Measurements from ENCODE around the gene HOXB7.
A peak's percentile ranks its signal among the peaks of the same experiment; 100 is the strongest.

HOXB7 gene

DNA sequence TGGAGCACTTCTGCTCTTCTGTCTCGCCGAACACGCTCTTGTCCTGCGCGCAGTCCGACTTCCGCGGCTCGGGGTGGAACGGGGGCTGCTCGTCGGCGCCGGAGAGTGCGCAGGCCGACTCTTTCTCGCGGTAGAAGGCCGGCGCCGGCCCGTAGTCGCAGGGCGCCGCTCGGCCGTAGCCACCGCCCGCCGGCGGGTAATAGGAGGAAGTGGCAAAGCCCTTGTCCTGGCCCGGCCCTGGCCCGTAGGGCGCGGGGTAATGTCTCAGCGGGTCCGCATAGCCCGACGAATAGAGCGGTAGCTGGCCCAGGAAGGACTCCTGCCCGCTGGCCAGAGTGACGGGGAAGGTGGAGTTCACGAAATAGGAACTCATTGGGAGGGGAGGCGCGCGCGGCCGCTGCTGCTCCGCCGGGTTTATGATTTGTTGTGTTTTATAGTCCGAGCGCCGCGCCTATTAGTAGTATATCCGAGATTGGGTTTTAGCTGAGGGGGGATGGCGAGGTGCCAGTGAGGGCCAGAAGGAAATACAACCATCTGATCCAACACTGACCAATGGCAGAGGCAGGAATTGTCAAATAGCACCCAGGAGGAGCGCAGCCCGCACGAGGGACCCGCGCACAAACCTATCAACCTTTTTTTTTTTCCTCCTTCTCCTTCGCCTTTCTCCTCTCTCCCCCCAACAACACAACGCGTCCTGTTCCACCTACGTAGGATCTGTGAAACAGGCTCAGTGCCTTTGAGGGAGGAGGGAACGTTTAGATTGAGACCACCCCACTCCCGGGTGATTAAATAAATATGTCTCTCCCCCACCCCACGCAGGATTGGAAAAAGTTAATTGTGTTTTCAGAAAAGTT, 12.8 kb downstream of the HOXB7 start:
- no peak overlapping the region for H3K27ac ChIP-seq (ENCODE audit: low read length)
- H3K9ac ChIP-seq (ENCODE audit: low read length in 2 of 2) = peak overlapping the region; percentile 17 to 42
- peaks cover 74 to 97% of the 10 kb centered on the region in 2 donors for H3K27me3 ChIP-seq (ENCODE audit: control insufficient read depth in 1 of 2, insufficient read depth in 2 of 2, low read length in 2 of 2)
- peak overlapping the region; percentile 60 to 75 for H3K4me3 ChIP-seq (ENCODE audit: low read length in 2 of 2)
- no peaks in the 10 kb centered on the region for H3K9me3 ChIP-seq (ENCODE audit: control insufficient read depth in 2 of 2, low read length in 2 of 2)
- H3K4me1 ChIP-seq (ENCODE audit: control insufficient read depth, insufficient read depth, low read length) = peaks cover 43% of the 10 kb centered on the region
- H3K36me3 ChIP-seq (ENCODE audit: control insufficient read depth in 2 of 2, insufficient read depth in 2 of 2, low read length in 2 of 2) = no peaks in the 10 kb centered on the region

DNA sequence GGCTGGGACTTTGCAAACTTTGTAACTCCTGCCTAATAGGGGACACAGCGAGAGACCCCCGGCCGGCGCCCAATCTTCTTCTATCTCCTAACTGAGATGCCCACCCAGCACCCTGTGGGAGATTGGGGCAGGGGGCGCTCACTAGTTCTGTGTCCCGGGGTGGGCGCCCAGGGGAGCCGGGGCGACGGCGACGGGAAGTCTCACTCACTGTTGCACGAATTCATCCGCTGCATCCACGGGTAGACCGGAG, 13.4 kb downstream of the HOXB7 start:
- Histone ChIP-seq H3K9ac (ENCODE audit: low read length in 2 of 2) (peak overlapping the region; percentile 17 to 42), H3K27ac (ENCODE audit: low read length) (no peak overlapping the region), H3K4me1 (ENCODE audit: control insufficient read depth, insufficient read depth, low read length) (peaks cover 47% of the 10 kb centered on the region), H3K4me3 (ENCODE audit: low read length in 2 of 2) (peak overlapping the region; percentile 60 to 75), H3K36me3 (ENCODE audit: control insufficient read depth in 2 of 2, insufficient read depth in 2 of 2, low read length in 2 of 2) (no peaks in the 10 kb centered on the region), H3K27me3 (ENCODE audit: control insufficient read depth in 1 of 2, insufficient read depth in 2 of 2, low read length in 2 of 2) (peaks cover 70 to 96% of the 10 kb centered on the region in 2 donors), H3K9me3 (ENCODE audit: control insufficient read depth in 2 of 2, low read length in 2 of 2) (no peaks in the 10 kb centered on the region)

- Histone ChIP-seq H3K4me3 (ENCODE audit: low read length in 2 of 2) (peak overlapping the region in 1 of 2 donors; percentile 75), H3K4me1 (ENCODE audit: control insufficient read depth, insufficient read depth, low read length) (peaks cover 49% of the 10 kb centered on the region), H3K9ac (ENCODE audit: low read length in 2 of 2) (peak overlapping the region in 1 of 2 donors; percentile 15), H3K9me3 (ENCODE audit: control insufficient read depth in 2 of 2, low read length in 2 of 2) (no peaks in the 10 kb centered on the region), H3K36me3 (ENCODE audit: control insufficient read depth in 2 of 2, insufficient read depth in 2 of 2, low read length in 2 of 2) (no peaks in the 10 kb centered on the region), H3K27ac (ENCODE audit: low read length) (no peak overlapping the region), H3K27me3 (ENCODE audit: control insufficient read depth in 1 of 2, insufficient read depth in 2 of 2, low read length in 2 of 2) (peaks cover 68 to 96% of the 10 kb centered on the region in 2 donors)
Measured at GRCh38 chr17:48596735-48597527, 13.9 kb downstream of the HOXB7 start.

- Histone ChIP-seq H3K4me3 (ENCODE audit: low read length in 2 of 2) (peak overlapping the region in 1 of 2 donors; percentile 75), H3K27ac (ENCODE audit: low read length) (no peak overlapping the region), H3K36me3 (ENCODE audit: control insufficient read depth in 2 of 2, insufficient read depth in 2 of 2, low read length in 2 of 2) (no peaks in the 10 kb centered on the region), H3K9me3 (ENCODE audit: control insufficient read depth in 2 of 2, low read length in 2 of 2) (no peaks in the 10 kb centered on the region), H3K4me1 (ENCODE audit: control insufficient read depth, insufficient read depth, low read length) (peaks cover 53% of the 10 kb centered on the region), H3K9ac (ENCODE audit: low read length in 2 of 2) (no peak overlapping the region), H3K27me3 (ENCODE audit: control insufficient read depth in 1 of 2, insufficient read depth in 2 of 2, low read length in 2 of 2) (peaks cover 62 to 93% of the 10 kb centered on the region in 2 donors)
Measured at GRCh38 chr17:48596000-48596734, 14.7 kb downstream of the HOXB7 start.

- H3K9ac ChIP-seq (ENCODE audit: low read length in 2 of 2) = no peak overlapping the region
- peaks cover 56% of the 10 kb centered on the region for H3K4me1 ChIP-seq (ENCODE audit: control insufficient read depth, insufficient read depth, low read length)
- H3K27ac ChIP-seq (ENCODE audit: low read length) = no peak overlapping the region
- H3K4me3 ChIP-seq (ENCODE audit: low read length in 2 of 2) = no peak overlapping the region
- peaks cover 56 to 94% of the 10 kb centered on the region in 2 donors for H3K27me3 ChIP-seq (ENCODE audit: control insufficient read depth in 1 of 2, insufficient read depth in 2 of 2, low read length in 2 of 2)
- no peaks in the 10 kb centered on the region for H3K9me3 ChIP-seq (ENCODE audit: control insufficient read depth in 2 of 2, low read length in 2 of 2)
- no peaks in the 10 kb centered on the region for H3K36me3 ChIP-seq (ENCODE audit: control insufficient read depth in 2 of 2, insufficient read depth in 2 of 2, low read length in 2 of 2)
Measured at GRCh38 chr17:48595278-48595999, 15.4 kb downstream of the HOXB7 start.

- H3K9ac ChIP-seq (ENCODE audit: low read length in 2 of 2) = peak overlapping the region in 1 of 2 donors; percentile 29
- no peak overlapping the region for H3K27ac ChIP-seq (ENCODE audit: low read length)
Measured at GRCh38 chr17:48594538-48595277, 16.1 kb downstream of the HOXB7 start.

DNA sequence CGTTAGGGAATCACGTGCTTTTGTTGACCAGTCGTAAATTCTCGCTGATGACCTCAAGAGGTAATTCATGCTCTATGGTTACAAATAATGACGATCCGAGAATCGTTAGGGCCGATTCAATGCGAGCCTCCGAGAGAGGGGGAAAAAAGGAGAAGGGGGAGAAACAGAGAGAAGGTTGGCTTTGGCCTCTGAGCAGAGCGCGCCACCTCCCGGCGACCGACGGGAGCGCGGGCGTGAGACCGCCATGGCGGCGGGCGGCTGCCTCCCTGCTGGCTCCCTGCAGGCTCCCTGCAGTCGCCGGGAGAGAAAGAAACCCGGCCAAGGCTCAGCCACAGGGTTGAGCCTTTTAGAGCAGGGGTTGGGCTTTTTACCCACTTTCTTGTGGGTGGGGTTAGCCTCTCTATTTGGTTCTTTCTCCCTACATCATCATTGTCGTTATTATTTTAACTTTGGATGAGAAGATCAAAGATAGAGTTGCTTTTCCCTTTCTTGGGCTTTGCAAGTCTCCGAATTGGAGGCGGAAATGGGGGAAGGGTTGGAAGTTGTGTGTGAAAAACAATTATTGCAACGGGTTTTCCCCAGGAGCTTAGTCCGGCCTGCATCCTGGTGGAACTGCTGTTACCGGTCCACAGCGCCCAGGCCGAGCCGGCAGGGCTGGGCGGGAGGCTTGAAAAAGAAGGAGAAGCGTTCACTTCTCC, 16.8 kb downstream of the HOXB7 start:
- Histone ChIP-seq H3K27me3 (ENCODE audit: control insufficient read depth in 1 of 2, insufficient read depth in 2 of 2, low read length in 2 of 2) (peaks cover 43 to 92% of the 10 kb centered on the region in 2 donors), H3K27ac (ENCODE audit: low read length) (no peak overlapping the region), H3K4me3 (ENCODE audit: low read length in 2 of 2) (peak overlapping the region; percentile 59 to 79), H3K9me3 (ENCODE audit: control insufficient read depth in 2 of 2, low read length in 2 of 2) (no peaks in the 10 kb centered on the region), H3K4me1 (ENCODE audit: control insufficient read depth, insufficient read depth, low read length) (peaks cover 56% of the 10 kb centered on the region), H3K9ac (ENCODE audit: low read length in 2 of 2) (peak overlapping the region in 1 of 2 donors; percentile 29), H3K36me3 (ENCODE audit: control insufficient read depth in 2 of 2, insufficient read depth in 2 of 2, low read length in 2 of 2) (no peaks in the 10 kb centered on the region)

More at GRCh38 chr17:48594538-48595277, 16.1 kb downstream of the HOXB7 start:
- Histone ChIP-seq H3K27me3 (ENCODE audit: control insufficient read depth in 1 of 2, insufficient read depth in 2 of 2, low read length in 2 of 2) (peaks cover 49 to 92% of the 10 kb centered on the region in 2 donors), H3K9me3 (ENCODE audit: control insufficient read depth in 2 of 2, low read length in 2 of 2) (no peaks in the 10 kb centered on the region), H3K4me1 (ENCODE audit: control insufficient read depth, insufficient read depth, low read length) (peaks cover 56% of the 10 kb centered on the region), H3K4me3 (ENCODE audit: low read length in 2 of 2) (peak overlapping the region in 1 of 2 donors; percentile 79), H3K36me3 (ENCODE audit: control insufficient read depth in 2 of 2, insufficient read depth in 2 of 2, low read length in 2 of 2) (no peaks in the 10 kb centered on the region)

GRCh38 chr17:48593126-48593829, 17.5 kb downstream of the HOXB7 start, which contains the start of gene HOXB5:
HOXB5 (minus strand) TSS chr17:48593779; CDS start chr17:48593682, 97 bp downstream.
- Histone ChIP-seq H3K9ac (ENCODE audit: low read length in 2 of 2) (peak within 1 kb of the TSS; percentile 44 to 68), H3K27ac (ENCODE audit: low read length) (peak within 1 kb of the TSS; percentile 37), H3K4me3 (ENCODE audit: low read length in 2 of 2) (peak within 1 kb of the TSS; percentile 59 to 79), H3K4me1 (ENCODE audit: control insufficient read depth, insufficient read depth, low read length) (peaks cover 54% of the 10 kb centered on the region), H3K36me3 (ENCODE audit: control insufficient read depth in 2 of 2, insufficient read depth in 2 of 2, low read length in 2 of 2) (no peaks in the 10 kb centered on the region), H3K9me3 (ENCODE audit: control insufficient read depth in 2 of 2, low read length in 2 of 2) (no peaks in the 10 kb centered on the region), H3K27me3 (ENCODE audit: control insufficient read depth in 1 of 2, insufficient read depth in 2 of 2, low read length in 2 of 2) (peaks cover 35 to 88% of the 10 kb centered on the region in 2 donors)

DNA sequence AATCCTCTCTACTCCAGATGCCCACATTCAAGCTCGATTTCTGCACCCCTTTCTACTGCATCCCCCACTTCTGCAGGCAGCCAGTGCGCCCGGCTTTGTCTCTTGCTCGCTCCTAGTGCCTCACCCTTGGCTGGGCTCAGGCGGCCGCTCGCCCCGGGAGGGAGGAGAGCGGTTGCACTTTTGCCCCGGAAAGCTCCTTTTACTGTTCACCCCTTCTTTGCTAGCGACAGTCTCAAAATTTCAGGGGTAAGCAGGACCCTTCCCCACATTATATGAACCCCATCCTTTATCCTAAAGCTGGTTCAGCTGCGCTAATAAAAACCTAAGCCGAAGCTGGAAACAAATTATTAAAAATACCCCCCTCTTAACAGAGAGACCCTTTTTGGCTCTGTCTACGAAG, 18.2 kb downstream of the HOXB7 start:
- Histone ChIP-seq H3K4me1 (ENCODE audit: control insufficient read depth, insufficient read depth, low read length) (peaks cover 47% of the 10 kb centered on the region), H3K36me3 (ENCODE audit: control insufficient read depth in 2 of 2, insufficient read depth in 2 of 2, low read length in 2 of 2) (no peaks in the 10 kb centered on the region), H3K27ac (ENCODE audit: low read length) (peak overlapping the region; percentile 37), H3K9me3 (ENCODE audit: control insufficient read depth in 2 of 2, low read length in 2 of 2) (no peaks in the 10 kb centered on the region), H3K9ac (ENCODE audit: low read length in 2 of 2) (peak overlapping the region; percentile 9 to 68), H3K4me3 (ENCODE audit: low read length in 2 of 2) (peak overlapping the region; percentile 46 to 79), H3K27me3 (ENCODE audit: control insufficient read depth in 1 of 2, insufficient read depth in 2 of 2, low read length in 2 of 2) (peaks cover 33 to 87% of the 10 kb centered on the region in 2 donors)
